Measurements from ENCODE around the gene TMEM72. TPM values are rescaled to one million over a fixed set of nuclear protein-coding genes. Genes with fewer than 3 reads are reported as not detected.

TMEM72 gene
- total RNA-seq, result not detected in 2 replicates
- not detected in 2 replicates for polyA plus RNA-seq
- not detected in 2 replicates for polyA plus RNA-seq (2011; cell fraction: cytosol; rRNA removed)
- not detected in 2 replicates for polyA plus RNA-seq (2011; cell fraction: nucleus; rRNA removed)
- not detected in 2 replicates for polyA plus RNA-seq (2012)
- polyA minus RNA-seq, result not detected in 2 replicates
- polyA minus RNA-seq (2011; cell fraction: cytosol; rRNA and poly(A)+ RNA removed), result not detected
- polyA minus RNA-seq (2011; cell fraction: nucleus; rRNA and poly(A)+ RNA removed), result not detected in 2 replicates
- Bru-seq, nascent RNA, result not detected
- not detected for BruChase-seq, experiment 1, labeled RNA remaining after a 6-hour chase
- not detected for BruChase-seq, experiment 2, labeled RNA remaining after a 2-hour chase
- long read RNA-seq, result 0 reads

- FAIRE-seq, result no peak
- intact Hi-C loops (cut with micrococcal nuclease), result no loop called here
- Histone ChIP-seq H3K9me1 (replicated peaks; ENCODE audit: control insufficient read depth, extremely low read depth, insufficient read depth, low read length) (no peaks in the 10 kb centered on the region), H3K27me3 (ENCODE audit: control insufficient read depth in 2 of 2, insufficient read depth in 2 of 2, low read length in 2 of 2) (peaks cover 0 to 2% of the 10 kb centered on the region in 2 experiments), H3K4me1 (ENCODE audit: control insufficient read depth, extremely low read depth, insufficient read depth, low read length) (no peaks in the 10 kb centered on the region), H3K4me2 (ENCODE audit: insufficient read depth, low read length) (no peak within 1 kb of the TSS), H3K9me3 (replicated peaks; ENCODE audit: control insufficient read depth, insufficient read depth, low read length) (no peaks in the 10 kb centered on the region), H4K20me1 (replicated peaks; ENCODE audit: control insufficient read depth, extremely low read depth, insufficient read depth, low read length) (no peaks in the 10 kb centered on the region), H2AFZ (ENCODE audit: low read depth, low read length) (no peak within 1 kb of the TSS), H3K27ac (ENCODE audit: insufficient read depth, low read depth, low read length) (no peak within 1 kb of the TSS), H3K79me2 (ENCODE audit: control insufficient read depth, insufficient read depth, low read length) (no peaks in the 10 kb centered on the region), H3K9ac (replicated peaks; ENCODE audit: extremely low read depth, insufficient read depth, low read length) (no peak within 1 kb of the TSS), H3K4me3 (replicated peaks in 1 of 3; ENCODE audit: insufficient read depth in 1 of 3, low read depth in 1 of 3, low read length in 3 of 3) (no peak within 1 kb of the TSS), H3K36me3 (ENCODE audit: control insufficient read depth in 2 of 2, extremely low read depth in 1 of 2, insufficient read depth in 2 of 2, low read length in 2 of 2) (no peaks in the 10 kb centered on the region)
- TF ChIP-seq EZH2 (IDR thresholded peaks at IDR 0.05; ENCODE audit: borderline replicate concordance, low read depth, low read length, severe bottlenecking) (no peak), JUN (IDR thresholded peaks at IDR 0.05; ENCODE audit: borderline replicate concordance, insufficient read depth, insufficient read length, low read depth) (no peak), FOS (IDR thresholded peaks at IDR 0.05; ENCODE audit: borderline replicate concordance, insufficient read depth, low read length) (no peak), POLR2A (IDR thresholded peaks at IDR 0.05; ENCODE audit: low read depth, low read length) (no peak), MAX (IDR thresholded peaks at IDR 0.05; ENCODE audit: insufficient read depth, insufficient read length) (no peak), CTCF (IDR thresholded peaks at IDR 0.05; ENCODE audit: extremely low read depth in 1 of 2, insufficient read depth in 1 of 2, low read depth in 1 of 2, low read length in 2 of 2) (no peak), POLR2AphosphoS5 (IDR thresholded peaks at IDR 0.05; ENCODE audit: insufficient read depth, low read depth, low read length) (no peak), GATA2 (IDR thresholded peaks at IDR 0.05; ENCODE audit: insufficient read depth, insufficient read length, low read depth, low read length) (no peak), MYC (IDR thresholded peaks at IDR 0.05; ENCODE audit: low read depth, low read length) (no peak)
- dilution Hi-C loops (cut with MboI; ENCODE audit: extremely low pct_ligation_motif_present, low sequenced_read_pairs), result no loop called here
- ChIA-PET POLR2A (no interaction called here), CTCF (no interaction called here)
- no TSS peak for BruUV-seq (replicated peaks)
- no peak for DNase-seq (ENCODE audit: low read depth, low spot score)
These were observed at the start of gene TMEM72 for GRCh38 chr10:44911081-44911540. Gene TMEM72, plus strand, starts transcription at chr10:44911337. Its CDS starts 176 bp downstream, at chr10:44911513.
